Immature natural killer cell (primary cell): Measurements from ENCODE around the gene ZNF764. TPM values are rescaled to one million over a fixed set of nuclear protein-coding genes. Genes with fewer than 3 reads are reported as not detected.
"Not testable (repeated sequence)": the region's sequence is repeated elsewhere in the genome, so short reads cannot be mapped to it uniquely, and the experiment has no call there.

Source experiments
- DNase-seq, 3 donors: peaks; one replicate each; pipeline ENCODE4 v3.0.0; 2022; ENCODE audit warnings: mixed read lengths in 1 of 3
- H3K27ac Mint-ChIP-seq, 6 donors: one replicate each; pipeline ENCODE4 v1.8.0; 2020; ENCODE audit warnings: mixed read lengths in 6 of 6, mild to moderate bottlenecking in 5 of 6, inconsistent platforms in 4 of 6, moderate library complexity in 3 of 6
- H3K27me3 Mint-ChIP-seq, 3 donors: one replicate each; pipeline ENCODE4 v1.8.0; 2020 to 2021; ENCODE audit warnings: low read depth in 3 of 3, mild to moderate bottlenecking in 3 of 3, mixed read lengths in 3 of 3, moderate library complexity in 3 of 3, inconsistent platforms in 1 of 3
- H3K36me3 Mint-ChIP-seq, 3 donors: one replicate each; pipeline ENCODE4 v1.8.0; 2020; ENCODE audit warnings: mixed read lengths in 3 of 3, inconsistent platforms in 2 of 3, mild to moderate bottlenecking in 2 of 3
- H3K4me1 Mint-ChIP-seq, 2 donors: one replicate each; pipeline ENCODE4 v1.8.0; 2020; ENCODE audit warnings: inconsistent platforms in 2 of 2, mild to moderate bottlenecking in 2 of 2, mixed read lengths in 2 of 2, moderate library complexity in 1 of 2
- H3K4me3 Mint-ChIP-seq, 5 donors: one replicate each; pipeline ENCODE4 v1.8.0; 2020; ENCODE audit warnings: mild to moderate bottlenecking in 5 of 5, mixed read lengths in 5 of 5, inconsistent platforms in 3 of 5, moderate library complexity in 3 of 5
- H3K9me3 Mint-ChIP-seq, 6 donors: one replicate each; pipeline ENCODE4 v1.8.0; 2020; ENCODE audit warnings: mild to moderate bottlenecking in 6 of 6, mixed read lengths in 6 of 6, inconsistent platforms in 4 of 6, moderate library complexity in 3 of 6
- polyA plus RNA-seq, 3 donors: library from polyadenylated mRNA; unstranded; fragments of 300-500 nt; fragmentation: Illumina TruSeq; gene quantifications; one replicate each; pipeline ENCODE4 v1.2.3, GENCODE V29; 2021

The ZNF764 gene
- polyA plus RNA-seq, 3 donors from 2014 or later = 1.3 to 6.3 (median 2.3) TPM

DNA sequence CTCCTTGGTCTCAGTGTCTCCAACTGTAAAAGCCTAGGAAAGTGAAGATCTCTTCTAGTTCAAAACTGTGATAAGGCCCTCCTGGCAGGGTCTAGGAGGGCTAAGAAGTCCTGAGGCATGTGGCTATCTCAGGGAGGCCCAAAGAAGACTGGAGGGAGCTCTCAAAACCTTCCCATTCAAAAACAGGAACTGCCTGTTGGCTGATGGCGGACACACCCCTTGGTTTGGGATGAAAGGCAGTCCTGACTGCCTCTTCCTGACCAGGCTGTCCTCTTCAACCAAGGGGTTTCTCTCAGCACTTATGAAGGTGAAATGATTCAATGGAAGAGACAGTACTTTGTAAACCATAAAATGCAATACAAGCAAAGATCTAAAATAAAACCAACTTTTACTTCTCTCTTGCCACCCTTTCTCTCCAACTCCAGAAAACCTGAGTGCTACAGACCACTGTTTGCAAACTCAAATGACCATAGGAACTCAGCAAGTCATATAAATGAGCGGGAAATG, 4.7 kb downstream of the ZNF764 start:
- peak overlapping the region; percentile 73 to 92 (median 91) for H3K27ac Mint-ChIP-seq
- peaks cover 48 to 60% of the 10 kb centered on the region in 2 donors for H3K4me1 Mint-ChIP-seq
- peaks cover 2 to 6% (median 5%) of the 10 kb centered on the region in 3 donors for H3K27me3 Mint-ChIP-seq
- no peak for DNase-seq
- peaks cover 3 to 17% (median 6%) of the 10 kb centered on the region in 3 donors for H3K36me3 Mint-ChIP-seq
- H3K4me3 Mint-ChIP-seq = no peak overlapping the region
- no peaks in the 10 kb centered on the region for H3K9me3 Mint-ChIP-seq

GRCh38 chr16:30552956-30553355, 5.2 kb downstream of the ZNF764 start:
- no peak for DNase-seq
- Mint-ChIP-seq H3K9me3 (no peaks in the 10 kb centered on the region), H3K4me3 (no peak overlapping the region), H3K27me3 (peaks cover 2 to 6% (median 5%) of the 10 kb centered on the region in 3 donors), H3K4me1 (peaks cover 48 to 59% of the 10 kb centered on the region in 2 donors), H3K36me3 (peaks cover 3 to 17% (median 6%) of the 10 kb centered on the region in 3 donors), H3K27ac (peak overlapping the region; percentile 90 to 95 (median 91))

- Mint-ChIP-seq H3K36me3 (peaks cover 3 to 17% (median 6%) of the 10 kb centered on the region in 3 donors), H3K4me1 (peaks cover 41 to 53% of the 10 kb centered on the region in 2 donors), H3K9me3 (no peaks in the 10 kb centered on the region), H3K4me3 (peak overlapping the region; percentile 41 to 84 (median 73)), H3K27ac (peak overlapping the region; percentile 91 to 95 (median 92)), H3K27me3 (peaks cover 2 to 5% (median 3%) of the 10 kb centered on the region in 3 donors)
- peak; percentile 74 to 79 (median 76) for DNase-seq
Measured at GRCh38 chr16:30551781-30552180, 6.4 kb downstream of the ZNF764 start.

DNA sequence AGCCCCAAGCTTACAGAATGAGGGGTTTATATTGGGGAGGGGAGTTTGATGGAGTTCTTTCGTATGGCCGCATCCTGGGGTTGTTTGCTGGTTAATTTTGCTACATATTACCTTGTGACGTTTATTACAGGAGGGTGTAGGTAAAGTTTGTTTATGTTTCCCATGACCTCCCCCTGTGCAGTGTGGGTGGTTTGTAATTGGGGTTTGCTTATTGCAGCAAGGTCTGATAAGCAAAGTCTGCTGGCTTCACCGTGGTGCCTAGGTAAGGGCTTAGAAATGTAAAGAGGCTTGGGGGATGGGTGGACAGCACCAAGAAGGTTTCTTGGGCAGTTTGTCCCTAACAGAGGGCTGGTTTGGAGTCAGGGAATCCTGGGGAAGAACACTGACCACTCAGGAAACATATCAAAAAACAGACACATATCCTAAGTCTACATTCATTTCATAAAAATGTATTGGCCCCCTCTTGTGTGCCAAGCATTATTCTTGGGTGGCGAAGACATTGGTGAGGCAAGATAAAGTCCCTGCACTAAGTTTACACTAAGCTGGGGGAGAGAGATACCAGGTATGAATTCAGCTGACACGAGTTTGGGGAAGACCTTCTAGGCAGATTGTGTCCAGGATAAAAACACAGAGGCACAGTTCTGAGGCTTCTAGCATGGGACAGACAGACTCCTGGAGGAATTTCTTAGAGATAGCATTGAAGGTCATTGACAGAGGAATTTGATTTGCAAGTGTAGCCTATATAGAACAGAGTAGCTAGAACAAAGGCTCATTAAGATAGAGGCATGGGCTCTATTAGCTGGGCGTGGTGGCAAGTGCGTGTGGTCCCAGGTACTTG, 9.5 kb downstream of the ZNF764 start:
- peaks cover 29 to 35% of the 10 kb centered on the region in 2 donors for H3K4me1 Mint-ChIP-seq
- DNase-seq = no peak
- H3K4me3 Mint-ChIP-seq = no peak overlapping the region
- H3K36me3 Mint-ChIP-seq = peaks cover 0 to 6% (median 2%) of the 10 kb centered on the region in 3 donors
- H3K9me3 Mint-ChIP-seq = no peaks in the 10 kb centered on the region
- H3K27ac Mint-ChIP-seq = peak overlapping the region in 4 of 6 donors; percentile 1 to 70 (median 62)
- H3K27me3 Mint-ChIP-seq = peaks cover 2 to 5% (median 3%) of the 10 kb centered on the region in 3 donors

- peak overlapping the region in 1 of 6 donors; percentile 23 for H3K27ac Mint-ChIP-seq
- H3K4me3 Mint-ChIP-seq = no peak overlapping the region
Measured at GRCh38 chr16:30546115-30546514, 12.1 kb downstream of the ZNF764 start.

GRCh38 chr16:30543067-30543466, 15.1 kb downstream of the ZNF764 start:
- Mint-ChIP-seq H3K4me3 (no peak overlapping the region), H3K36me3 (no peaks in the 10 kb centered on the region), H3K27me3 (no peaks in the 10 kb centered on the region), H3K4me1 (peaks cover 0 to under 1% of the 10 kb centered on the region in 2 donors), H3K9me3 (no peaks in the 10 kb centered on the region), H3K27ac (no peak overlapping the region)
- DNase-seq = no peak

More at GRCh38 chr16:30546115-30546514, 12.1 kb downstream of the ZNF764 start:
- no peak for DNase-seq
- Mint-ChIP-seq H3K36me3 (no peaks in the 10 kb centered on the region), H3K27me3 (no peaks in the 10 kb centered on the region), H3K4me1 (peaks cover 6 to 10% of the 10 kb centered on the region in 2 donors), H3K9me3 (no peaks in the 10 kb centered on the region)

DNA sequence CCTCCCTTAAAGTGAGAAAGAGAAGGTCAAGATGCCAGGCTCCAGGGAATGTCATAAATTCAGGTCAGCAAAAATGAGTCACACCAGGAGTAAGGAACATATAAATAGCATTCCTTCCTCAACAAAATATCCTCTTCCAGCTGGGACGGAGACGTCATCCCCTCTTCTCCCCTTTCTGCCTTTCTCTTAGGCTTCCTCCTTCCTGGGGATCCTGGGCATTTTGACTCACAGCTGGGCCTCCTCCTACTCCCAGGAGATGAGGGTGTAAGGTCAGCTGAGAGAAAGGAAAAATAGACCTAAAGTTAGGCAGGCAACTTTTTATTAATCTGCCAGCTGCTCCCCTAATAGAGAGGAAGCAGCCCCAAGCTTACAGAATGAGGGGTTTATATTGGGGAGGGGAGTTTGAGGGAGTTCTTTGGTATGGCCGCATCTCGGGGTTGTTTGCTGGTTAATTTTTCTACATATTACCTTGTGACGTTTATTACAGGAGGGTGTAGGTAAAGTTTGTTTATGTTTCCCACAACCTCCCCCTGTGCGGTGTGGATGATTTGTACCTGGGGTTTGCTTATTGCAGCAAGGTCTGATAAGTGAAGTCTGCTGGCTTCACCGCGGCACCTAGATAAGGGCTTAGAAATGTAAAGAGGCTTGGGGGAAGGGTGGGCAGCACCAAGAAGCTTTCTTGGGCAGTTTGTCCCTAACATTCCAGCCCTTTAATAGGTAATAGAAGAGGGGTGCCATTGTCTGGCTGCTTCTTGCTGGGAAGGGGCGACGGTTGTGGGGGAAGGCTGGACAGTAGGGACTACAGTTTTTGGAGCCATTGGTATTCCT, 16.5 kb downstream of the ZNF764 start:
- Mint-ChIP-seq H3K36me3 (peaks cover 0 to 5% (median 0%) of the 10 kb centered on the region in 3 donors), H3K4me1 (peaks cover 4 to 10% of the 10 kb centered on the region in 2 donors), H3K27ac (no peak overlapping the region), H3K9me3 (no peaks in the 10 kb centered on the region), H3K4me3 (no peak overlapping the region), H3K27me3 (no peaks in the 10 kb centered on the region)
- no peak for DNase-seq

DNA sequence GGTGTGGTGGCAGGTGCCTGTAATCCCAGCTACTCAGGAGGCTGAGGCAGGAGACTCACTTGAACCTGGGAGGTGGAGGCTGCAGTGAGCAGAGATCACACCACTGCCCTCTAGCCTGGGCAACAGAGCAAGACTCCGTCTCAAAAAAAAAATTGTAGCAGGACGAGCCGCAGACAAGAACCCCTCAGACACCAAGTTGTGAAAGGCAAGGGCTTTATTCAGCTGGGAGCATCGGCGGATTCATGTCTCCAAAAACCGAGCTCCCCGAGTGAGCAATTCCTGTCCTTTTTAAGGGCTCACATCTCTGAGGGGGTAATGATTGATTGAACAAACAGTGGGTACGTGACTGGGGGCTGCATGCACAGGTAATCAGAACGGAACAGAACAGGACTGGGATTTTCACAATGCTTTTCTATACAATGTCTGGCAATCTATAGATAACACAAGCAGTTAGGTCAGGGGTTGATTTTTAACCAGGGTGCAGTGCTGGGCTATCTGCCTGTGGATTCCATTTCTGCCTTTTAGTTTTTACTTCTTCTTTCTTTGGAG, 17.2 kb downstream of the ZNF764 start:
- not testable (repeated sequence) for H3K36me3 Mint-ChIP-seq, H3K4me3 Mint-ChIP-seq, H3K9me3 Mint-ChIP-seq, H3K27ac Mint-ChIP-seq, DNase-seq, H3K27me3 Mint-ChIP-seq
- H3K4me1 Mint-ChIP-seq = peaks cover 7 to 18% of the 10 kb centered on the region in 2 donors

DNA sequence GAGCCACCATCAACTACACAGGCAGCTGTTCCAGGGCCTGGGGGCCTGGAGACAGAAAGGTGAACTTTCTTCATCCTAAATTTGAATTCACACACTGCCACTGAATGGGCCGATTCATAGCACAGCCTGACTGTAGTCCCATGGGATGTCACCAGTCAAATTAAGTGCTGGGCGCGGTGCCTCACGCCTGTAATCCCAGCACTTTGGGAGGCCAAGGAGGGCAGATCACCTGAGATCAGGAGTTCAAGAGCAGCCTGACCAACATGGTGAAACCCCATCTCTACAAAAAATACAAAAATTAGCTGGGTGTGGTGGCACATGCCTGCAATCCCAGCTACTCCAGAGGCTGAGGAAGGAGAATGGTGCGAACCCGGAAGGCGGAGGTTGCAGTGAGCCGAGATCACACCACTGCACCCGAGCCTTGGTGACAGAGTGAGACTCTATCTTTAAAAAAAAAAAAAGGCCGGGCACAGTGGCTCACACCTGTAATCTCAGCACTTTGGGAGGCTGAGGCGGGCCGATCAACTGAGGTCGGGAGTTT, 18.1 kb downstream of the ZNF764 start:
- not testable (repeated sequence) for H3K9me3 Mint-ChIP-seq, H3K27ac Mint-ChIP-seq, DNase-seq, H3K27me3 Mint-ChIP-seq, H3K4me3 Mint-ChIP-seq, H3K36me3 Mint-ChIP-seq
- peaks cover 16 to 27% of the 10 kb centered on the region in 2 donors for H3K4me1 Mint-ChIP-seq

DNA sequence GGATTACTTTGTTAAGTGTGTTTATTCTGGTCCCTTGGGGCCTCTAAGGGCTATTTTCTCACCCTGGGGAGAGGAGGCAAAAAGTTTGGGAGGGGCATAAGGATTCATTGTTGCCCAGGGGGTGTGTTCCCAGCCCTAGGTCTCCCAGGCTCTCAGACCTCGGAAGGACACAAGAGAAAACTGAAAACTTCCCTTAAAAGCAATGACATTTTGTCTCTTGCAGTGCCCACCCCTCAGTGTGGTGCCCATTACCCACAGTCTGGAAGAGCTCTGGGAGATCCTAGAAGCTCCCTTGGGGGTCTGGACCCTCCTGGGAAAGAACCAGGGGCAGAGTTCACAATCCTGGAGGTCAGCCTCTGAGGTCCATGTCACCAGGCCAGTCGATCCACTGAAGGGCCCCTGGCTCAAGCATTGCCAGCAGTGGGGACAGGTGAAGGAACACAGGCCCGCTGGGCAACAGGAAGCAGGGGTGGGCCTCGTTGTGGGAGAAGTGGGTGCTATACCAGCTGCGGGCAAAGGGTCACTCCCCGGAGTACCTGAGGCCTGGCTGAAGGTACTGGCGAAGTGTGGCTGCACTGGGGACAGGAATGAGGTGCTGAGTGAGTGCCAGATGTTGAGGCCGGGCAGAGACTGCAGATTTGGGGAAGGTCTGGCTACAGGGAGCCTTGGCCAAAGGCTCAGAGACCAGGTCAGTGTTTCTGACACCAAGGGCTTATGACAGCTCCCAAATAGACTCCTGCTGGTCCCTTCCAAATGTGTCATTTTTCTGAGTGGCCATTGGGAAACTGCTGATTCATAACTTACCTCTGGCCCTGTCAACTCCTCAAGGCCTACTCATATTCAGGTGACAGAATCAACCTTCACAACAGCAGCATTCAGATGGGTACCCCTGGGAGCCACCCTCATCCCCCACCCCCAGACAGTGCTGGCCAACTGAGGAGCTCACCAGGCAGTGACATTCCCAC, 18.9 kb downstream of the ZNF764 start:
- H3K9me3 Mint-ChIP-seq = no peaks in the 10 kb centered on the region
- H3K4me3 Mint-ChIP-seq = no peak overlapping the region
- peaks cover 0 to 5% (median 0%) of the 10 kb centered on the region in 3 donors for H3K36me3 Mint-ChIP-seq
- no peak for DNase-seq
- peaks cover 0 to 7% (median 3%) of the 10 kb centered on the region in 3 donors for H3K27me3 Mint-ChIP-seq
- no peak overlapping the region for H3K27ac Mint-ChIP-seq
- peaks cover 19 to 31% of the 10 kb centered on the region in 2 donors for H3K4me1 Mint-ChIP-seq

DNA sequence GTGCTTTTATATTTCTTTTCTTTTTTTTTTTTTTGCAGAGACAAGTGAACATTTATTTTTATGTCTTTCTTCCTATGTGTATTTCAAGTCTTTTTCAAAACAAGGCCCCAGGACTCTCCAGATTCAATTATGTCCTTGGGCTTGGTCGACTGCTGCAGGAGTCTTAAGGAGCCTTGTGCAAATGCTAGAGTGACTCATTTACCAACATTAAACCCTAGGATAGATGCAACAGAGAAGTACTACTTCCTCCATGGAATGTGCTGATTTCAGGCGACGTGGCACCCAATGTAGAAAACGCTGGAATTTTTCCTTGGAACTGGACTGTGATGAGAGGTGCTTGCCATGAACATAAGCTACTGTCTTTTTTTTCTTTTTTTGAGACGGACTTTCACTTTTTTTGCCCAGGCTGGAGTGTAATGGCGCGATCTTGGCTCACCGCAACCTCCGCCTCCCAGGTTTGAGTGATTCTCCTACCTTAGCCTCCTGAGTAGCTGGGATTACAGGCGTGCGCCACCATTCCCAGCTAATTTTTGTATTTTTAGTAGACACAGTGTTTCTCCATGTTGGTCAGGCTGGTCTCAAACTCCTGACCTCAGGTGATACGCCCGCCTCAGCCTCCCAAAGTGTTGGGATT, 21.7 kb downstream of the ZNF764 start:
- not testable (repeated sequence) for H3K36me3 Mint-ChIP-seq, H3K27me3 Mint-ChIP-seq, H3K9me3 Mint-ChIP-seq, DNase-seq
- H3K4me3 Mint-ChIP-seq = peak overlapping the region in 4 of 5 donors; percentile 46 to 92 (median 91)
- peaks cover 27 to 36% of the 10 kb centered on the region in 2 donors for H3K4me1 Mint-ChIP-seq
- H3K27ac Mint-ChIP-seq = peak overlapping the region in 5 of 6 donors; percentile 53 to 99 (median 97)

GRCh38 chr16:30535777-30536190, 22.4 kb downstream of the ZNF764 start:
- peaks cover 2 to 7% (median 3%) of the 10 kb centered on the region in 3 donors for H3K27me3 Mint-ChIP-seq
- H3K9me3 Mint-ChIP-seq = no peaks in the 10 kb centered on the region
- DNase-seq = peak; percentile 35 to 41 (median 39)
- peaks cover 27 to 36% of the 10 kb centered on the region in 2 donors for H3K4me1 Mint-ChIP-seq
- H3K36me3 Mint-ChIP-seq = peaks cover 0 to 5% (median 4%) of the 10 kb centered on the region in 3 donors
- H3K4me3 Mint-ChIP-seq = peak overlapping the region; percentile 91 to 98 (median 92)
- H3K27ac Mint-ChIP-seq = peak overlapping the region; percentile 91 to 99 (median 97)
